SH-SY5Y (cell line): ENCODE results near the gene ARHGAP24.

Experiments used
- GATA2 ChIP-seq: IDR thresholded peaks from 2 replicates; pipeline ENCODE4 v1.6.1; 2011; ENCODE audit warnings: mild to moderate bottlenecking, low read depth, low read length
- GATA3 ChIP-seq: IDR thresholded peaks from 2 replicates; pipeline ENCODE4 v1.6.1; 2011; ENCODE audit warnings: low read depth, mild to moderate bottlenecking, low read length, moderate library complexity

ARHGAP24 gene

DNA sequence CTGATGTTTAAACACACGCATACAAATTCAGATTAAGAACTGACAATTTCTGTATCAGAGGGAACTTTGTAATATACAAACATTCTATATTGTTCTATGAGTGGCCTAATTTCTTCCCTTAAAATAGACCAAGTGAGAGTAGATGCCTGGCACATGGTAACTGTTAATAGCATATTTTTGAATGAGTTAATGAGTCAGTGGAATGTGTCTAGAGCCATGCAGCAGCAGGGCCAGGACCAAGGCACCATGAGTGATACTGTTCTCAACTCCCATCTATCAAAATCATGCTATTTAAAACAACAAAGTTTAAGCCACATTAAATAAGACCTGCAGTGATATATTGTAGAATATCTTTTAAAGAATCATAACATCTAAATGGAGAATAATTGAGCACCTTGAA lies 98.3 kb downstream of the ARHGAP24 start:
- no peak for TF ChIP-seq GATA2
- no peak for TF ChIP-seq GATA3

- TF ChIP-seq GATA2 (no peak), GATA3 (no peak)
Measured at GRCh38 chr4:85577307-85577706, 102.4 kb downstream of the ARHGAP24 start.

DNA sequence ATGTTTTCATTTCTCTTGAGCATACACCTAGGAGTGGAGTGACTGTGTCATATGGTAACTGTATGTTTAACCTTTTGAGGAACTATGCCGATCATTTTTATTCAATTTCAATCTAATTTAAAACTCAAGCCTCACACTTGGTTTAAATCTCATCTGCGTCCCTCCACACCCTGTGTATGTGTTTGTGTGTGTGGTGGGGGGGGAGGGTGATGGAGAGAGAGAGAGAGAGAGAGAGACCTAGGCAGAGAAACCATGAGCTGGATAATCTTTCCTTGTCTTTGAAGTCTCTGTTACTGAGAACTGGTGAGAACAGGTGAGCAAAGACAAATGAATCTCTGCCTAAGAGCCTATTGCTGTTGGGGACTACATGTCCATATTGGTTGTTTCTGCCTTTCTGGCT lies 105.0 kb downstream of the ARHGAP24 start:
- TF ChIP-seq GATA3, result no peak
- TF ChIP-seq GATA2, result no peak

DNA sequence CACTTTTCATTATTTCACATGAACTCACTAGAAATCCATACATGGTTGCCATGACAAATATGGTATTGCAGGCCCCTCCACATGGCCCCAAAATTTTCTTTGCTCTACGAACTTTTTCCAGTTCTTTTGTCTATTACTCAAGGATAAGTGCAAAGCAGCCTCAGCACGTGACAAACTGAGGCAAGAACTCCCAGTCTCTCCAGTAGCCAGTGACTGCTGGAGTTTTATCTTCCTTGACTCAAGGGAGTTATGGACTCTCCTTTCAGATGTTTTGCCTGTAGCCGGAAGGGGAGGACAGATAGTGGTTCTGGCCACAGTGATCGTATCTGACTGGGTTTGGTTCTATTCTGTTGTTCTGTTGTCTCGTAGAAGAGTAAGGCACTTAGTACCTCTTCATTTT lies 105.5 kb downstream of the ARHGAP24 start:
- TF ChIP-seq GATA2 (no peak), GATA3 (no peak)

GRCh38 chr4:85587952-85588351 lies 113.0 kb downstream of the ARHGAP24 start:
- TF ChIP-seq GATA3 (no peak), GATA2 (no peak)

DNA sequence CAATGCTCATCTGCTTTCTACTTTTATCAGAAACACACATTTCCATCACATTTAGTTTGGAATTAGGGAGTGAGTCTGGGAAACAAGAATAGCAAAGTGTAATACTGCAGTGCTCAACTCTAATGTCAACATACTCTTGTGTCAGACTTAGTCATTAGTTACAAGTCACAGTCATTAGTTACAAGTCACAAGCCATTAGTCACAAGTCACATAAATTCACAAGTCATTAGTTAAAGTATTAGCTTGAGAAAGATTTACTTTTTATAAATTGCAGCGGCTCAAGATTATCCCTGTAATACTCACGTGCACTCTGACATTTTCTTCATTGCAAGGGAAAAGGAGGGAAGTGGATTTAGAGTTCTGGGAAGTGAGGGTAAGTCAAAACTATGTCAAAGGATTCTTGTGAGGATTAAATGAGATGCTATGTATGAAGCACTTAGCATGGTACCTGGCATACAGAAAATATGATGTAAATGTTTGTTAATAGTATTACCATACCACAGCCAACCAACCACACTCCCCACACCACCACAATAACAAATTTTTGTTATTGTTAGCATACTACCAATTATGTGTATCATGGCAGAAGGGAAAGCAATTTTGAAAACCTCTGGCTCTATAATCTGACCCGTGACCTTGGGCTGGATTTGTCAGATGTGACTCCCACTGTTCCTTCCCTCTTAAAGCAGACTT lies 116.6 kb downstream of the ARHGAP24 start:
- TF ChIP-seq GATA2 (no peak), GATA3 (no peak)

- TF ChIP-seq GATA2, result no peak
- no peak for TF ChIP-seq GATA3
Measured at GRCh38 chr4:85595098-85595775, 120.3 kb downstream of the ARHGAP24 start.

DNA sequence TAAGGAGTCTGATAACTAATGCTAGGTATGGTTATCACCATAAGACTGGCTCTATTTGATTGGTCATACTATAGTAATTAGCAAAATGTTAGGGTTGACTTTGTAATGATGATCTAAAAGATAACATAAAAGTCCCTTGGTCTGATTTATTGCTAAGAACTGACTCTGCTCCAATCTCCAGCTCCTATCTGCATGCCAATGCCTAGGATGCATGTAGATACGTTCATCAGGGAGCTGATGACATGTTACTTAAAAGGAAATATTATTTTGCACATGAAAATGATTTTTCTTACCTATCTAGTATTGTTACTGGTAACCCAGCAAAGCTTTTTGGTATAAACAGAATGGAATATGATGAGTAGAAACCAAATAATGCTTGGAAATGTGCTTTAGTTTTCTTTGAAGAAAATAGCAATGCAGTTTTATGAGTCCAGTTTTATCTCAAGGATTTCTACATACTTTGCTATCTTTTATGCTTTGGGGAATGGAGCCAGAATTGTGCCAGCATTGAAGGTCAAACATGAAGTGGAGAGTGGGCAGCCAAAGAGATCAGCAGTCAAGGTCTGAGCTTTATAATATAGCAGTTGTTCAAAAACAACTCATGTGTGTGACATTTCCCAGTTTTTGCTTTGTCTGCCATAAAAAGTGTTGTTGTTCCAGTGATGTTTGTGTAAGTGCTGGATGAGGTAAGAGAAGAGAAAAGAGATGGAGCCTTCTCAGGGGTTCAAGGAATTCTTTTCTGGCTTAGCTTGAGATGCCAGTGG lies 121.0 kb downstream of the ARHGAP24 start:
- TF ChIP-seq GATA2 (no peak), GATA3 (no peak)

DNA sequence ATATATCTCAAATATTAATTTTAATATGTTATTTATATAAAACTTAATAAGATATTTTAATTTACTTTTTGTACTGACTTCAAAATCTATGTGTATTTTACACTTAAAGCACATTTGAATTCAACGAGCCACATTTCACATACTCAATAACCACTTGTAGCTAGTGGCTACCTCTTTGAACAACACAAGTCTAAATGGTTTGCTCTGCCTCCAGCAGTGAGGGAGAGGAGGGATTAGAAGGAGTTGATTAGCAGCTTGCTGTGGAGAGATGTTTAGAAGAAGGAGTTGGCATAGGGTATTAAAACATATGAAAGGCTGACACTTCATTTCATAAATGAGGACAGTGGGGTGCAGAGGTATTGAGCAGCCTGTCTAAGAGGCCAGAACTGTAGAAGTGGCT lies 124.0 kb downstream of the ARHGAP24 start:
- TF ChIP-seq GATA2 (no peak), GATA3 (no peak)

DNA sequence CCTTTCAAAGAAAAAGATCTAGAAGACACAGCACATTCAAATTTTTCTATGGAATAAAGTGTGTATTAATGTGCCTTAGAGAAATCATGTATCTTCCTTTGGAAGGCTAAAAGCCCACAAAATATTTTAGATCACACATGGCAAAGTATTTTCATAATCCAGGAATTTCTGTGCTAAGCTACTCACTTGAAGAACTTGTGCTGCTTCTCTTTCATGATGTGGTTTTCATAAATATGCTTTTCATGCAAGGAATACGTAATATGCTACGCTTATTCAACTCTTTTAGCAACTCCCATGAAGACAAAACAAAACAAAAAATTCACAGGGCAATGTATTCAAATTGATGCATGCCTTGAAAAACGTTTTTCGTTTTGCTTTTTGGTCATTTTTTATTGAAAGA lies 125.6 kb downstream of the ARHGAP24 start:
- no peak for TF ChIP-seq GATA2
- no peak for TF ChIP-seq GATA3

DNA sequence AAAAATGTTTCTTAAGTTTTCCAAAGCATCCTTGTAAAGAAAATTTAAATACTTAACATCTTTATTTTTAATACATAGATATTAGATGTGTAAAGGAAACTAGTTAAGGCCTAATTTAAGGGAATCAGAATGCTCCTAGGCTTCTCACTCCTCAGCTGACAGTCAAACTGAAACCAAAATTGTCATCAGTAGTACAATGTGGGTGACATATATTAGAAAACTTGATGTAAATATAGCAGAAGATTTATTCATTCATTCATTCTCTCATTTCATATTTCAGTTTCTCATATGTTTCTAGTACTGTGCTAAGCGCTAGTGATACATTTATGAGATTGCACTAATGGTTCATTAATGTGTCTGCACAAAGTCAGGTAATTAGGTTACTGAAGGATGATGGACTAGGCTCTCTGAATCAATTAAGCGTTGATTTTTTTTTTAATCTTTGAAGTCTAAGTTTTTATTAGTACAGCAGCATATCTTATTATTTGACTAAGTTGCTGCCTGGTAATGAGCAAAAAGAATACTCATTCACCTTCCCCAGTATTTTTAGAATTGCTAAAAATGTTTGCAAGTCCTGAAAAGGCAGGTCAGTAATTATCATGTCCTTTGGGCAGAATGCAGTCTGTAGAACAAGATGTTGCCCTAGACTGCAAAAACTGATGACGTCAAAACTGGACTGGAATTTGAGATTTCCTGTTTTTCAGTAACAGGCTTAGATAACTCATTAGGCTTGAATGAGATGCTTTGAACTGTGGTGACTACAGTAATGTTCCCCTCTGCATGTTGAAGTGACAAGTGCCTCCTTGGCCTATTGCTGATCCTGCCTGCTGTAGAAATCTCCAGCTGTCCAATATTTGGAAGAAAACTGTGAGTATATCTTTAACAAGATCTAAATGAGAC lies 128.7 kb downstream of the ARHGAP24 start:
- no peak for TF ChIP-seq GATA2
- no peak for TF ChIP-seq GATA3

DNA sequence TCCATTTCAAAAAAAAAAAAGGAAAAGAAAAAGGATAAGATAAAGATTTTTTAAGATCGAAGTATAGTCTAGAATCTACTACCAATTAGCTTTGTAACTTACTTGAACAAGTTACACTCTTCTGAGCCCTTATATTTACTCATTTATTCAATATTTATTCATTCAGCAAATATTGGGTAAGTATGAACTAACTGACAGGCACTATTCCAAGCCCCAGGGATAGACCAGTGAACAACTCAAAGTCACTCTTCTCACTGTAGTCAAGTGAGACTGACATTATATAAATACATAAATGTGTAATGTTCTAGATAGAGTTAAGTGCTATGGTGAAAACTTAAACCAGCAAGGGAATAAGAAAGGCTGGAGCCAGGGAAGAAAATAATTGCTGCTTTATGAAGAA lies 131.6 kb downstream of the ARHGAP24 start:
- TF ChIP-seq GATA2 (no peak), GATA3 (no peak)

DNA sequence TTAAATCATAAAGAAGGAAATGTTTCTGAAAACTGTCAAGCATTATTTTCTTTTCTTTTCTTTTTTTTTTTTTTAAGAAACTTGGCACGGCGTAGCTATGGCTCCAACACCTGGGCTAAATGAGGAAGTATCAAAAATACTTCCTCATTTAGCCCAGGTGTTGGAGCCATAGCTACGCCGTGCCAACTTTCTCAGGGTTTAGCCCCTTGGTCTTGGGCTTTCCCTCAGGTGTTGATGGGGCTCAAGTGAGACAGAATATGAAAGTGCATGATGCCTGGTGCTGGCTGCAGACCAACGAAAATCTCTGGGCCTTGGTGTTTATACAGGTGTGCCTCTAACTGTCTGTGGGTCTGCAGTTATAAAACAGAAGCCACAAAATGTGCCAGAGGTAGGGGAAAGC lies 132.7 kb downstream of the ARHGAP24 start:
- TF ChIP-seq GATA2 (no peak), GATA3 (no peak)

DNA sequence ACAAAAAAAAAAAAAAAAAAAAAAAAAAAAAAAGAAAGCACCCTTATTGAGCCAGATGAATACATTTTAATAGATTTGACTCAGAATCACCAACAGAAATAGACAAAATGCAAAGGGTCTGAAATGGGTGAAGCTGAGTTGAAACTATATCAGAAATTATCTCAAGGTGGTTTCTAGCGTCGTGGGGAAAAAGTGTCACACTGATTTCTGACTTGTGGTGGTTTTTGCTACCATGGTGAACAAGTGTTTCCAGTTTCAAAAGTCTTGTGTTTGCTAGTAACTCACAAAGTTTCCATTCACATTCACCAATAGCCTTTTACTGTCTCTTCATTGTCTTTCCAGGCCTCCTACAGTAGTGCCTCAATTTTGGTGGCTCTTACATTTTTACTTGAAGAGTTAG lies 135.5 kb downstream of the ARHGAP24 start:
- TF ChIP-seq GATA3 (no peak), GATA2 (no peak)
